BLaER1 treated with 17β-estradiol and CSF1 and Interleukin-3, amounts not matched to agents 10 nM and 100 nM (cell line): ENCODE measurements around the gene SPG7.
"Not testable (repeated sequence)": the region's sequence is repeated elsewhere in the genome, so short reads cannot be mapped to it uniquely, and the experiment has no call there.

ENCODE experiments used
- H3K27ac ChIP-seq, 11 experiments: shearing (Covaris generic); formaldehyde crosslinking; 2 replicates each; pipeline ENCODE4 v1.8.1; 2022
- H3K27me3 ChIP-seq, 11 experiments: shearing (Covaris generic); formaldehyde crosslinking; 2 replicates each; pipeline ENCODE4 v1.8.1; 2022
- H3K36me3 ChIP-seq, 11 experiments: shearing (Covaris generic); formaldehyde crosslinking; 2 replicates each; pipeline ENCODE4 v1.8.1; 2022
- H3K4me1 ChIP-seq, 10 experiments: shearing (Covaris generic); formaldehyde crosslinking; 2 replicates each; pipeline ENCODE4 v1.8.1; 2022
- H3K4me2 ChIP-seq, 11 experiments: shearing (Covaris generic); formaldehyde crosslinking; 2 replicates each; pipeline ENCODE4 v1.8.1; 2022
- H3K4me3 ChIP-seq, 10 experiments: shearing (Covaris generic); formaldehyde crosslinking; 2 replicates each; pipeline ENCODE4 v1.8.1; 2022
- H3K9ac ChIP-seq, 11 experiments: shearing (Covaris generic); formaldehyde crosslinking; 2 replicates each; pipeline ENCODE4 v1.8.1; 2022
- H3K9me3 ChIP-seq, 11 experiments: shearing (Covaris generic); formaldehyde crosslinking; replicated peaks in 1 of 11; 2 replicates each; pipeline ENCODE4 v1.8.1; 2022
- H4K20me1 ChIP-seq, 11 experiments: shearing (Covaris generic); formaldehyde crosslinking; 2 replicates each; pipeline ENCODE4 v1.8.1; 2022
- Cebpa-rat ChIP-seq, 11 experiments: shearing (Covaris generic); IDR thresholded peaks; 2 replicates each; pipeline ENCODE4 v1.8.1; 2022

The SPG7 gene

GRCh38 chr16:89567656-89568594 is 59.7 kb downstream of the SPG7 start:
- Histone ChIP-seq H3K36me3 (peaks cover 20 to 35% (median 22%) of the 10 kb centered on the region in 11 experiments), H3K4me3 (no peak overlapping the region), H3K4me1 (peaks cover 49 to 55% (median 52%) of the 10 kb centered on the region in 10 experiments), H3K27ac (no peak overlapping the region), H3K9ac (no peak overlapping the region), H3K9me3 (no peaks in the 10 kb centered on the region), H3K27me3 (no peaks in the 10 kb centered on the region), H4K20me1 (peaks cover 39 to 66% (median 57%) of the 10 kb centered on the region in 11 experiments), H3K4me2 (no peak overlapping the region)
- no peak for TF ChIP-seq Cebpa-rat (IDR thresholded peaks at IDR 0.05)

- Histone ChIP-seq H3K36me3 (peaks cover 2 to 17% (median 4%) of the 10 kb centered on the region in 11 experiments; a peak in 21 of 22 replicates), H3K4me3 (no peak overlapping the region), H3K9me3 (no peaks in the 10 kb centered on the region), H3K27me3 (no peaks in the 10 kb centered on the region), H3K27ac (no peak overlapping the region), H3K4me1 (peaks cover 47 to 55% (median 52%) of the 10 kb centered on the region in 10 experiments), H4K20me1 (peaks cover 21 to 48% (median 39%) of the 10 kb centered on the region in 11 experiments), H3K9ac (no peak overlapping the region), H3K4me2 (no peak overlapping the region)
- no peak for TF ChIP-seq Cebpa-rat (IDR thresholded peaks at IDR 0.05)
Measured at GRCh38 chr16:89569506-89570341, 61.5 kb downstream of the SPG7 start.

GRCh38 chr16:89570342-89570923 is 62.2 kb downstream of the SPG7 start:
- no peaks in the 10 kb centered on the region for H3K9me3 ChIP-seq
- H3K4me2 ChIP-seq: no peak overlapping the region
- TF ChIP-seq Cebpa-rat (IDR thresholded peaks at IDR 0.05): no peak
- peaks cover 0 to 14% (median 0%) of the 10 kb centered on the region in 11 experiments; a peak in 5 of 22 replicates for H3K36me3 ChIP-seq
- H3K27me3 ChIP-seq: no peaks in the 10 kb centered on the region
- peaks cover 14 to 41% (median 32%) of the 10 kb centered on the region in 11 experiments for H4K20me1 ChIP-seq
- H3K9ac ChIP-seq: no peak overlapping the region
- H3K4me3 ChIP-seq: no peak overlapping the region
- peaks cover 40 to 53% (median 45%) of the 10 kb centered on the region in 10 experiments for H3K4me1 ChIP-seq
- no peak overlapping the region for H3K27ac ChIP-seq

- peak overlapping the region; percentile 86 to 99 (median 95); a peak in 19 of 22 replicates for H3K4me2 ChIP-seq
- H3K36me3 ChIP-seq: peaks cover 0 to 14% (median 0%) of the 10 kb centered on the region in 11 experiments; a peak in 5 of 22 replicates
- peaks cover 7 to 34% (median 25%) of the 10 kb centered on the region in 11 experiments; a peak in 21 of 22 replicates for H4K20me1 ChIP-seq
- peak overlapping the region in 4 of 11 experiments; percentile 56 to 71 (median 64); a peak in 5 of 22 replicates for H3K27ac ChIP-seq
- peak overlapping the region in 2 of 11 experiments; percentile 60 to 85; a peak in 3 of 22 replicates for H3K9ac ChIP-seq
- H3K9me3 ChIP-seq, H3K4me3 ChIP-seq, H3K27me3 ChIP-seq: not testable (repeated sequence)
- H3K4me1 ChIP-seq: peaks cover 35 to 50% (median 42%) of the 10 kb centered on the region in 10 experiments
Measured at GRCh38 chr16:89570983-89571598, 62.9 kb downstream of the SPG7 start.

- peaks cover 2 to 29% (median 20%) of the 10 kb centered on the region in 11 experiments; a peak in 19 of 22 replicates for H4K20me1 ChIP-seq
- H3K27me3 ChIP-seq: no peaks in the 10 kb centered on the region
- no peak for TF ChIP-seq Cebpa-rat (IDR thresholded peaks at IDR 0.05)
- peaks cover 0 to 14% (median 0%) of the 10 kb centered on the region in 11 experiments; a peak in 5 of 22 replicates for H3K36me3 ChIP-seq
- peak overlapping the region; percentile 86 to 99 (median 95) for H3K4me2 ChIP-seq
- H3K27ac ChIP-seq: peak overlapping the region in 8 of 11 experiments; percentile 46 to 71 (median 61); a peak in 14 of 22 replicates
- no peaks in the 10 kb centered on the region for H3K9me3 ChIP-seq
- H3K9ac ChIP-seq: peak overlapping the region in 8 of 11 experiments; percentile 24 to 89 (median 68); a peak in 14 of 22 replicates
- no peak overlapping the region for H3K4me3 ChIP-seq
- H3K4me1 ChIP-seq: peaks cover 38 to 51% (median 45%) of the 10 kb centered on the region in 10 experiments
Measured at GRCh38 chr16:89571636-89572035, 63.4 kb downstream of the SPG7 start.

DNA sequence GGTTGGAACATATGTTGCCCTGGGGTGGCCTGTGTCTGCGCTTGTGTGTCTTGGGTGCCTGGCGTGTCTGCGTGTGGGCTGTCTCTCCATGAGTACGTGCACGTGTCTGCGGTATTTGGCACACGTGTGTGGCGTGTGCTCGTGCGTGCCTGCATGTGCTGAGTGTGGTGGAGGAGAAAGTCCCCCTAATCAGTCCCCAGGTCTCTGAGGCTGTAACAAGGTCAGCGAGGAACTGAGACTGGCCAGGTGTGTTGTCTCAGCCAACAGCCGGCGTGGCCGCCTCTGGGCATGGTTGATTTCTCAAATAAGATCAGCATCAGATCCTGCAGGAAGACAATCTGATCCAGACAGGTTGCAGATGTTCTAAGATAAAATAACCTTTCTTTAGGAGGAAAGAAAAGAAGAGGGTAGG is 63.9 kb downstream of the SPG7 start:
- peaks cover 38 to 55% (median 48%) of the 10 kb centered on the region in 10 experiments for H3K4me1 ChIP-seq
- peak overlapping the region; percentile 29 to 89 (median 77); a peak in 17 of 22 replicates for H3K9ac ChIP-seq
- H3K27me3 ChIP-seq: no peaks in the 10 kb centered on the region
- H3K4me3 ChIP-seq: peak overlapping the region in 1 of 10 experiments; percentile 26; a peak in 1 of 20 replicates
- peaks cover 0 to 27% (median 15%) of the 10 kb centered on the region in 11 experiments; a peak in 16 of 22 replicates for H4K20me1 ChIP-seq
- TF ChIP-seq Cebpa-rat (IDR thresholded peaks at IDR 0.05): no peak
- peaks cover 0 to 15% (median 2%) of the 10 kb centered on the region in 11 experiments; a peak in 9 of 22 replicates for H3K36me3 ChIP-seq
- no peaks in the 10 kb centered on the region for H3K9me3 ChIP-seq
- peak overlapping the region in 8 of 11 experiments; percentile 46 to 71 (median 61); a peak in 15 of 22 replicates for H3K27ac ChIP-seq
- peak overlapping the region; percentile 86 to 99 (median 95) for H3K4me2 ChIP-seq

DNA sequence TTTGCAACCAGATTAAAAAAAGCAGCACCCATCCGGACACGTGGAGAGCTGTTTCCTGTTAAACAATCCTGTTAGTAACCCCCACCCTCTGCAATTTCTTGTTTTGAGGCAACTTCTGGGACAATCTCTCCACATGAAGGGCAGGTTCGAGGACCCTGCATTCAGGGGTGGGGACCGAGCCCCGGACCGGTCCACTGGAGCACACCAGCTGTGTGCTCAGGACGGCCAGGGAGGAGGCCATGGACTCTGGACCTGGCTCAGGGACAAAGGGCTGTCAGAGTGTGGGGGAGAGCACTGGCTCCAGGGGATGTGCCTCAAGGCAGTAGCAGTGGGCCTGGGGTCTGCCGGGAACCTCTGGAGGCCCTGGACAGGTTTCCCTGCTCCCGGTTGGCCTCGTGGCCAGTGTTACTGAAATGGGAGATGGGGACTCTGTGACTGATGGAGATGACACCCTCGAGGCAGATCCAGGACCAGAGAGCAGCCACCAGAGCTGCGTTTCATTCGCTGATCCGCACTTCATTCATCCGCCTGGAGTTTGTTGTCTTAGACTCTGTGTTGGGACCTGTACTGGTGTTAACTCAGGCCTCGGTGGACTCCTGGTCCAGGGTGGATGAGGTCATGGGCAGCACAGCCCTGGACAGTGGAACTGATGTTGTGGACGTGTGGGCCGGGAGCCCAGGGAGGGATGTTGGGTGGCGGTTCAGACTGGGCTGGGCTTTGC is 64.4 kb downstream of the SPG7 start:
- Histone ChIP-seq H3K9ac (peak overlapping the region; percentile 29 to 89 (median 77); a peak in 18 of 22 replicates), H3K4me3 (peak overlapping the region in 1 of 10 experiments; percentile 26; a peak in 2 of 20 replicates), H3K4me2 (peak overlapping the region; percentile 86 to 99 (median 95)), H3K4me1 (peaks cover 38 to 57% (median 49%) of the 10 kb centered on the region in 10 experiments), H4K20me1 (peaks cover 0 to 27% (median 10%) of the 10 kb centered on the region in 11 experiments; a peak in 14 of 22 replicates), H3K27ac (peak overlapping the region in 9 of 11 experiments; percentile 35 to 71 (median 60); a peak in 16 of 22 replicates), H3K9me3 (no peaks in the 10 kb centered on the region), H3K27me3 (no peaks in the 10 kb centered on the region), H3K36me3 (peaks cover 0 to 16% (median 6%) of the 10 kb centered on the region in 11 experiments; a peak in 14 of 22 replicates)
- no peak for TF ChIP-seq Cebpa-rat (IDR thresholded peaks at IDR 0.05)
